CD1c-positive myeloid dendritic cell (primary cell): ENCODE measurements around the gene NF1.
"Not testable (repeated sequence)": the region's sequence is repeated elsewhere in the genome, so short reads cannot be mapped to it uniquely, and the experiment has no call there.

Experiments used
- DNase-seq: peaks from one replicate; pipeline ENCODE4 v3.0.0-alpha.2; 2016; ENCODE audit errors: extremely low spot score

The NF1 gene

DNA sequence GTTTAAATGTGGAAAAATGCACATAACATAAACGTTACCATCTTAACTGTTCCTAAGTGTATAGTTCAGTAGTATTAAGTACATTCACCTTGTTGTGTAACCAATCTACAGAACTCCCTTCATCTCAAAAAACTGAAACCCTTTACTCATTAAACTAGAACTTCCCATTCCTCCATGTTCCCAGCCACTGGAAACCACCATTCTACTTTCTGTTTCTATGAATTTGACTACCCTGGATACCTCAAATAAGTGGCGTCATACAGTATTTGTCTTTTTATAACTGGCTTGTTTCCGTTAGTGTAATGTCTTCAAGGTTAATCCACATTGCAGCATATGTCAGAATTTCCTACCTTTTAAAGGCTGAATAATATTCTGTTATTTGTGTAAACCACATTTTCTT, 38.2 kb downstream of the NF1 start:
- DNase-seq = no peak

DNA sequence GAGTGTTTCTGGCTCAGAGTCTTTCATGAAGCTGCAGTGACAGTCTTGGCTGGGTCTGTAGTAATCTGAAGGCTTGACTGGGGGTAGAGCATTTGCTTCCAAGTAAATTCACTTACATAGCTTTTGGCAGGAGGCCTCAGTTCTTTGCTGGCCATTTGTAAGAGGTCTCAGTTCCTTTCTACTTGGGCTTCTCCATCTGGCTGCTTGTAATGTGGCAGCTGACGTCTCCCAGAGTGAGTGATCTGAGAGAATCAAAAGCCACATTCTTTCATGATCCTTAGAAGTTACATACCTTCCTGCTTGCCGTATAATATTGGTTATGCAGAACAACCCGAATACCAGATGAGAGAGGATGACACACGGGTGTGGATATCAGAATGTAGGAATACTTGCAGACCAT, 39.8 kb downstream of the NF1 start:
- DNase-seq = no peak

DNA sequence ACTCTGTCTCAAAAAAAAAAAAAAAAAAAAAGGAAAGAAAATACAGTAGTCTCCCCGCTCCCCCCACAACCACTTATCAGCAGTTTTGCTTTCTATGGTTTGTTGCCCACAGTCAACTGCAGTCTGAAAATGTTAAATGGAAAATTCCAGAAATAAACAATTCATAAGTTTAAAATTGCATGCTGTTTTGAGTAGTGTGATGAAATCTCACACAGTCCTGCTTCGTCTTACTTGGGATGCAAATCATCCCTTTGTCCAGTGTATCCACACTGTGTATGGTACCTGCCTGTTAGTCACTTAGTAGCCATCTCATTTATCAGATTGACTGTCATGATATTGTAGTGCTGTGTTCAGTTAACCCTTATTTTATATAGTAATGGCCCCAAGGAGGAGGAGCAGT, 41.5 kb downstream of the NF1 start:
- no peak for DNase-seq

DNA sequence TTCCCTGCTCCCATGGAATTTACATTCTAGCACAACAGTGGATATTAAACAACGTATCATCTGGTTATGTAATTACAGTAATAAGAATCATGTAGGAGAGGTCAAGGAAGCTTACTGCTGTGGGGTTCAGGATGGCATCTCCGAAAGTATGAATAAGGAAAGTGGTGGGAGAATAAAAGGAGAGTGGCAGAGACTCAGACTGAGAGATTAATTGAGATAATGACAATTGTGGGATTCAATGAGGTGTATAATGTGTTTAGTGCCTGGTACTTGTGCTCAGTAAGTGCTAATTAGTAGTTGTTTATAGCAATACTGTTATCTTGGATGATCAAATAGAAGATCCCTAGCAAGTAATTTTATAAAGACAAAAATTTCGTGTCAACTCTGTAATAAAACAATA, 45.3 kb downstream of the NF1 start:
- no peak for DNase-seq

DNA sequence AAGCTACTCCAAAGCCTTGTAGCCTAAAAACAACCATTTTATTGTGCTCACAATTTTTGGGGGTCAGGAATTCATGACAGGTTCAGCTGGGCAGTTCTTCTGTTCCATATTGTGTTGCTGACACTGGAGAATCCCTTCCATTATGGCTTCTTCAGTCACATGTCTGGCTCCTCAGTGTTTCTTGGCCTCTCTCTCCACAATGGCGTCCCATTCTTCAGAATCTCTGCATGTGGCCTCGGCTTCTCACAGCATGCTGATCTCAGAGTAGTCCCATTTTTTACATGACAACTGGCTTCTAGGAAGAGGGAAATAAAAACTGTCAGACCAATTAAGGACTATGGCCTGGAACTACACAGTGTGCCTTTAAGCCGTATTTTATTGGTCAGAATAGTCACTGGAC, 49.7 kb downstream of the NF1 start:
- no peak for DNase-seq

DNA sequence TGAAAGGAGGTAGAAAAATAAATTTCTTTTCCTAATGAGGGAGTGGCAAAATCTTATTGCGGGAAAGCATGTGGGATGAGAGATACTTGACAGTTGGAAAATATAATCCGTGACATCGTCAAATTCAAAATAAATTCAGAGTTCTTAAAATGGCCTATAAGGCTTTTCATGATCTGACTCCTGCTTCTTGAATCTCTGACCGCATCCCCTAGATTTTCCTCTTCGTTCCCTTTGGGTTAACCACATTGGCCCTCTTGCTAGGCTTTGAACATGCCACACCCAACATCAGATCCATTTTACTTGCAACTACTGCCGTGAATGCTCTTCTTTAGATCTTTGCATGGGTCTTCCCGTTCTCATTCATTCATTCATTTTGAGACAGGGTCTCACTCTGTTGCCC, 50.1 kb downstream of the NF1 start:
- DNase-seq = no peak

DNA sequence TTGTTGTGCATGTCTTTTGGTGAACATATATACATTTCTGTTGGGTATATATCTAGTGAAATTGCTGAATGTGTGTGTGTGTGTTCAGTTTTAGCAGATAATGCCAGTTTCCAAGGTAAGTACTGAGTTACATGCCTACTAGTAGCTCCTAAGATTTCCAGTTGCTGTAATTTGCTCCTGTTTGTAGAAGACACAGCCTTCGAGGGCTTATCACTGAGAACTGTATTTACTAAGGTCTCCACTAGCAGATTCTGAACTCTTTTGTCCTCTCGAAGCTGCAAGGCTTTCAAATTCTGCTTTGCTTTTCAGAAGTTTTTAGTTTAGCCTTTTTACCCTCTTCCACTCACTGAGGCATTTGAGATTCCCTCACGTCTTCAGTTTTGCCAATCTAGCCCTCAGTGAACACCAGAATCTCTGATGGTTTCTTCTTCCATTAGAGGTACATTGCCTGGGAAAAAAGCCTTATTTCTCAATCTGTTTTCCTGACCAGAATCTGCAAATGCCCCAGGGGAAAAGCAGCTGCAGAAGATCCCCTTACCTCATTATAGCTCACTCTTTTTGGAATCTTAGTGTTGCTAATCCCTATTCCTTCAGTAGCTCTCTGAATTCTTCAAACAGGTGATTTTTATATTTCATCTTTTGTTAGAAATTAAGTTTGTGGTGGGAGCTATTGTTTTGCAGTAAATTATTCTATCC, 52.9 kb downstream of the NF1 start:
- DNase-seq = no peak

DNA sequence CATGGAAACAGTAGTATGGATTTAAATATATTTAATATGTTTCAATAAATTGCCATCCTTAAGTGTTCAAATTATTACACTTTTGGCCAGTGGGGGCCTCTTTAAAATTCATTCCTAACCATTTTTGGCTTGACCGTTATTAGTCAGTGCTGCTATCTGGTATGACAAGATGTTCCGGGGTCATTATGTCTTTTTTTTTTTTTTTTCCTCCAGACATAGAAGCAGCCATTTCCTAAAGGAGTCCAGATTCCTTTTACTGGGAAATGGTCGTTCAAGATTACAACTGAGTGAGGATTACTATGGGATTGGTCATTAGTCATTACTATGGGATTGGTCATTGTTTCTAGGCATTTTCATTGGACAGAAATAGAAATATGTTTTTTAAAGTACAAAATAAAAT, 53.4 kb downstream of the NF1 start:
- DNase-seq = no peak

DNA sequence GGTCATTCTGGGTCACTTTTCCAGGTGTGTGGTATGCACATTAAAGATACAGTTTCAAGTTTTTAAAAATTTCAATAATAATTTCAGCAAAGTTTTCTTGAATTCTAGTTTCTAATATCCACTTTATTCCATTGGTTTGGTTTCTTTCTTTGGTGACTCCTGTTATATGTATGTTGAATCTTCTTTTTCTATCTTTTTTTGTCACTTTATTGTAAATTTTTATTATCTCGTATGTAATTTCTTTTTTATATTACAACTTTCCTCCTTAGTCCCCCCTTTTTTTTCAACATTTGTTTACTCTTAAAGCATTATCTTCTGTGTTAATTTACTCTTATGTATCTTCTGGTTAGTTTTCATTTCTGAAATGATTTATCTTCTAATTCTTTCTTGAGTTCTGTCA, 57.5 kb downstream of the NF1 start:
- no peak for DNase-seq

DNA sequence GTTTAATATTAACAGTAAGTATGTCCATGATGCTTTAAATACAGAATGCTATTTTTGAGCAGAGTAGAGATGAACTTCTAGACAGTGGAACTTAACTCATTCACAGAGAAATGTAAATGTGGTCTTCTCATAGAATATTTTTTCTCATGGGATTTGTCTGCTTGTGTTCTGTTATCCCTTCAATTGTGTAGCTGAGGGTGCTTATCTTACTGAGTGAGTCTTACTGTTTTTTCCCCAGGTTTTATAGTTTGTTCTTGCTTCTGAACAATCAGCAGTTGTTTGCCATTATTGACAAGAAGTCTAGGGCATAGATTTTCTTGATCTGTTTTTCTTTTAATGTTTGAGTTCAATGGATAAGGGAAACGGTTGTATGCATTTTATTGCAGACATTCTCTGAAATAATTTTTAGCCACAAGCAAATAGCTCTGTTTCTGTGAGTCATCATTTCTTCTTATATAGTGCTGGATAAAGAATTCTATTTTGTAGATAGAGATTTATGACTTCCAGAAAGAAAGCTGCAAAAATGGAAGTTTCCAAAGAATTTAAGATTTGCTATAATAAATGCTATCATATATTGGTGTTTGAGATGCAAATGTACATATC, 60.5 kb downstream of the NF1 start:
- no peak for DNase-seq

DNA sequence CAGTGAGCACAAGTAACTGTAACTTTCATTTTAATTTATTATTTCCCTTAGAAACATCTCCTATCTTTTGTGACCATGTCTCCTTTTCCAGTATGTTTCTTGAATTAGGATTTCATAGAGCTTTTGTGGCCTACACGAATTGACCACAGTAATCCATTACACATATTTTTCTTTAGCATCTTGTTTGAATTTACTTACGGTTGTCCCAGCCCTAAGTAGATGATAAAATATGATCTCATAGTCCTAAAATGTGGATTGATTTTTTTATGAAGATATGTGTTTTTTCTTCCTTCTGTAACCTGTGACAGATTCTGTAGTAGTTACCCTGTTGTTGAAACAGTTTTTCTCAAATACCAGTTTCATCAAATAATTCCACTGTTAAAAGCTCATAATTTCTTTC, 61.5 kb downstream of the NF1 start:
- DNase-seq = no peak

DNA sequence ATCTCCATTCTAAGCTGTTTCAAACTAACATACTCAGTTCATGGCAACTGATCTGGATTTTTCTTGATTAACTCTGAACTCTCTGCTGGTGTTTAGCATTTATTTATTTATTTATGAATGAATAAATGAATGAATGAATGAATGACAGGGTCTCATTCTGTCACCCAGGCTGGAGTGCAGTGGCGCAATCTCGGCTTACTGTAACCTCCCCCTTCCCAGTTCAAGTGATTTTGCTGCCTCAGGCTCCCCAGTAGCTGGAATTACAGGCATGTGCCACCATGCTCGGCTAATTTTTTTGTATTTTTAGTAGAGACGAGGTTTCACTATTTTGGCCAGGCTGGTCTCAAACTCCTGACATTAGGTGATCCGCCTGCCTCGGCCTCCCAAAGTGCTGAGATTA, 62.1 kb downstream of the NF1 start:
- not testable (repeated sequence) for DNase-seq

DNA sequence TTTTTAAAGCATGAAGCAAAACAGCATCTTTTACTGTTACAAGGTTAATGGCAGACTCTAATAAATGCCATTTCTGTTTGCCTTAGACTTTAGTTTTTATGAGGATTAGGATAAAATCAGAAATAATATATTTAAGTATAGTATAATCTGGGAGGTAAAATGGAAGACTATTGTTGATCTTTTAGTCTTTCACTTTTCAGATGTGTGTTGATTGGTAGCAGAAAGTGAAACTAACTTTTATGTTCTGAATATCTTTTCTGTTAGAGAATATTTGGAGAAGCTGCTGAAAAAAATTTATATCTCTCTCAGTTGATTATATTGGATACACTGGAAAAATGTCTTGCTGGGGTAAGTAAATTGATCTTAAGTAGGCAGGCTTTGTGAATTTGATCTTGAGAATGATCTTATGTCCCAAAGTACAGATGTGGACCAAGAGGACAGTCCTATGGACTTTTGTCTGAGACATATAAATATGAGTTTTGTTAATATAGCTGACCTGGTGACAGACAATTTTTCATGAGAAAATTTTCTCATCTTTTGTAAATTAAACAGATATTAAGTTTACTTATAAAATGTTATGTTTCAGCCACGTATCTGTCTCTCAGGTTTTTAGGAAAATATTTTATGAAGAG, 64.1 kb downstream of the NF1 start:
- no peak for DNase-seq

DNA sequence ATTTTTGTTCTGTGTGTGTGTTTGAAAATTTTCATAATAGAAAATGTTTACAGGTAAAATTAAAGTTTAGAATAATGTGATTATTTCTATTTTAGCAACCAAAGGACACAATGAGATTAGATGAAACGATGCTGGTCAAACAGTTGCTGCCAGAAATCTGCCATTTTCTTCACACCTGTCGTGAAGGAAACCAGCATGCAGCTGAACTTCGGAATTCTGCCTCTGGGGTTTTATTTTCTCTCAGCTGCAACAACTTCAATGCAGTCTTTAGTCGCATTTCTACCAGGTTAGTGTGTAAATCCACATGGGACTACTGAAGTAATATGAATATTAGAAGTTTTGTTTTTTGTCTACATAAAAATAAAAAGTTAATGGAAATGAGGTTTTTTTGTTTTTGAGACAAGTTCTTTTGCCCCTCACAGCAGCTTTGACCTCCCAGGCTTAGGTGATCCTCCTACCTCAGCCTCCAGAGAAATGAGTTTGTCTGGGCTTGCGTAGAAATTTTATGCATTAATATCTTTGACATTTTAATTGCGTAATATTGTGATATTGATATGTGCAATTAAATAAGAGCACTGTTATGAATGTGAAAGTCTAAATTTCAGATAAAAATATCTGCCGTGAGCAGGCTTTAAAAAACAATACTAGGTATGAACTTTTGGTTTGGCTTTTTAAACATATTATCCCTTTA, 68.5 kb downstream of the NF1 start:
- DNase-seq = no peak

DNA sequence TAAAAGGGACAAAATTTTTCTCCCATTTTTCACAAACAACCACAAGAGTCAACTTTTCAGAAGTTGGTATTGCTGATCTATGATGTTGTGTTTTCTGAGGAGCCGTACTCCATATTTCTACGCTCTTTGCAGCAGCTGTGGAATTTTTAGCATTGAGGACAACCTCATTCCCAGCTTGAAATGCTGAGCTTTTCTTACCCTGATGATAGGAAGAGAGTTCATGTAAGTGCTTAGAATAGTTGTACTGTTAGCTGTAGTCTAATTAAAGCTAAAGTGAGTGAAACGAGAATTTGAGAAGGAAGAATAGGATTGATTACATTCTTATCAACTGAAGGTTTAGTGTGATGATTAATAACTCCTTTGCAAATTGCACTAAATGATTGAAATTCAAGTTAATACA, 72.3 kb downstream of the NF1 start:
- no peak for DNase-seq

DNA sequence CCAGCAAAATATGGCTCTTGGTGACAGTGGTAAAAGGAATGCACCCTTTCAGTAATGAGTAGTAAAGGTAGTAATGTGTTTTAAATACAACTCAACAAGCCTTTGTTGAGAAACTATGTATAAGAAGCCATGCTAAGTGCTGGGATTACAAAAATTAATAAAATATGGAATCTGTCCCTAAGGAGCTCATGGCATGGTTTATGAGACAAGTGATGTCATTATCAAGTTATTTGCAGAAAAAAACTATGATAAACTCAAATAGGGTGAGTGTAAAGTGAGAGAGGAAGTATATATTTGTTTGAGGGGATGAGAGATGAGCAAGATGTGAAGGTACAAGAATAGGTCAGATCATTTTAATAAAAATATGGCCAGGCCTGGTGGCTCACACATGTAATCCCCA, 76.9 kb downstream of the NF1 start:
- DNase-seq = no peak

DNA sequence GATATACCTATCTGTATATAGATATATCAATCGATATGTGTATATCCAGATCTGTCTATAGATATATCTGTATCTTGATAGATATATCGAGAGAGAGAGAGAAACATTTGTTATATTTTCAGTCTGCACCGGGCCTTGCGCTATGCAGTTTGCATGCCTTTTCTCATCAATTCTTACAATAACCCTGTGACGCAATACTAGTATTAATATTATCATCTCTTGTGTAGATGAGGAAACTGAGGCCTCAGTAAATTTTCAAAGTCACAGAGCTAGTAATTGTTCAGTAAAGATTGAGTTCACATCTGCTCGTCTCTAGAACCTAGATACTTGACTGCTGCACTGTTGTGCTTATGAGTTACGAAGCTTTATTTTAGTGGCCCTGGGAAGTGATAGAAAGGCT, 77.6 kb downstream of the NF1 start:
- no peak for DNase-seq

DNA sequence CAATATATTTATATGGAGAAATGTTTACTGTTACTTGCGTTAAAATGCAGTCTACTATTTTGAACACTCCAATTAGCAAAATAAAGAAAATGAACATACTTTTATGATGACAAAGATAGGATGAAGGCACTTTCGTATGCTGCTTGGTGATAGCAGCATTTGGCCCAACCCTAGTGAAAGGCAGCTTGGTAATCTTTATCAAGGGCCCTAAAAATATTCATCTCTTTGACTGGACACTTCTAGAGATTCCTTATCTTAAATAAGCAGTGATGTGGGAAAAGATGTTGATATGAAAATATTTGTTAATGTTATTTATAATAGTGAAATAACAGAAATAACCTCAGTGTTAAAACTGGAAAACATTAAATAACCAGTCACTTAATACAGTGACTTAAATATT, 79.4 kb downstream of the NF1 start:
- no peak for DNase-seq

DNA sequence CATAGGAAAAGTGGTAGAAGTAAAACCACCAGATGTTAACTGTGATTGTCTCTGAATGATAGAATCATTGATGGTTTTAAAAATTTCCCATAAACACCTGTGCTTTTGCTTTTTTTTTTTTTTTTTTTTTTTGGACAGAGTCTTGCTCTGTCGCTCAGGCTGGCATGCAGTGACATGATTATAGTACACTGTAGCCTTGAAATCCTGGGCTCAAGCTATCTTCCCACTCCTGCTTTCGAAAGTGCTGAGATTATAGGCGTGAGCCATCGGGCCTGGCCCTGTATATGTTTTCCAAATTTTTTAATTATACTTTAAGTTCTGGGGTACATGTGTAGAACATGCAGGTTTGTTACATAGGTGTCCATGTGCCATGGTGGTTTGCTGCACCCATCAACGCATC, 80.5 kb downstream of the NF1 start:
- DNase-seq = no peak

DNA sequence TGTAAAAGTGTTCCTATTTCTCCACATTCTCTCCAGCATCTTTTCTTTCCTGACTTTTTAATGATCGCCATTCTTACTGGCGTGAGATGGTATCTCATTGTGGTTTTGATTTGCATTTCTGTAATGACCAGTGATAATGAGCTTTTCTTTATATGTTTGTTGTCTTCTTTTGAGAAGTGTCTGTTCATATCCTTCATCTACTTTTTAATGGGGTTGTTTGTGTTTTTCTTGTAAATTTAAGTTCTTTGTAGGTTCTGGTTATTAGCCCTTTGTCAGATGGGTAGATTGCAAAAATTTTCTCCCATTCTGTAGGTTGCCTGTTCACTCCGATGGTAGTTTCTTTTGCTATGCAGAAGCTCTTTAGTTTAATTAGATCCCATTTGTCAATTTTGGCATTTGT, 81.4 kb downstream of the NF1 start:
- DNase-seq = not testable (repeated sequence)

DNA sequence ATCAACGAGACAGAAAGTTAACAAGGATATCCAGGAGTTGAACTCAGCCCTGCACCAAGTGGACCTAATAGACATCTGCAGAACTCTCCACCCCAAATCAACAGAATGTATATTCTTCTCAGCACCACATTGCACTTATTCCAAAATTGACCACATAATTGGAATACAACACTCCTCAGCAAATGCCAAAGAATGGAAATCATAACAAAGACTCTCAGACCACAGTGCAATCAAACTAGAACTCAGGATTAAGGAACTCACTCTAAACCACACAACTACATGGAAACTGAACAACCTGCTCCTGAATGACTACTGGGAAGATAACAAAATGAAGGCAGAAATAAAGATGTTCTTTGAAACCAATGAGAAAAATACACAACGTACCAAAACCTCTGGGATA, 84.2 kb downstream of the NF1 start:
- DNase-seq = not testable (repeated sequence)

DNA sequence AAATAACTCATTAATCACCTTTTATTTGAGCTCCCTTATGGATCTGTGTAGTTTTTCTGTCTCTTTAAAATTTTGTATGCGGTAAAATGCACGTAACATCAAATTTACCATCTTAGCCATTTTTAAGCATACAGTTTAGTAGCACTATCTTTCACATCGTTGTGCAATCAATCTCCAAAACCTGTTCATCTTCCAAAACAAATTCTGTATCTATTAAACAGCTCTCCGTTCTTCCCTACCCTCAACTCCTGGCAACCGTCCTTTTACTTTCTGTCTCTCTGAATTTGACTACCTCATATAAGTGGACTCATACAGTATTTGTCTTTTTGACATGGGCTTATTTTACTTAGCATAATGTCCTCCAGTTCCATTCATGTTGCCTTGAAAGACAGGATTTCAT, 100.5 kb downstream of the NF1 start:
- no peak for DNase-seq

DNA sequence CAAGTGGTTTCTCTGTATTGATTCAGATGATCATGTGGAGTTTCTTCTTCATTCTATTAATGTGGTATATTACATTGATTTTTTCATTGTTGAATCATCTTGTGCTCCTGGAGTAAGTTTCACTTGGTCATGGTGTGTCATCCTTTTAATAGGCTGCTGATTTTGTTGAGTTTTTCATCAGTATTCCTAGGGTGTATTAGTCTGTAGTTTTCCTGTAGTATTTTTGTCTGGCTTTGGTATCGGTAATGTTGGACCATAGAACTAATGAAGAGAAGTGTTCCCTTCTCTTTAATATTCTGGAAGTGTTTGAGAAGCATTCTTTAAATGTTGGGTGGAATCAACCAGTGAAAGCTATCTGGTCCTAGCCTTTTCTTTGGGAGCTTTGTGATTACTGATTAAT, 103.2 kb downstream of the NF1 start:
- no peak for DNase-seq
